ENCODE measurements around the gene CACNA2D4. TPM values are rescaled to one million over a fixed set of nuclear protein-coding genes. Genes with fewer than 3 reads are reported as not detected.

CACNA2D4 gene
- total RNA-seq, 1 donor: 0.72 TPM

DNA sequence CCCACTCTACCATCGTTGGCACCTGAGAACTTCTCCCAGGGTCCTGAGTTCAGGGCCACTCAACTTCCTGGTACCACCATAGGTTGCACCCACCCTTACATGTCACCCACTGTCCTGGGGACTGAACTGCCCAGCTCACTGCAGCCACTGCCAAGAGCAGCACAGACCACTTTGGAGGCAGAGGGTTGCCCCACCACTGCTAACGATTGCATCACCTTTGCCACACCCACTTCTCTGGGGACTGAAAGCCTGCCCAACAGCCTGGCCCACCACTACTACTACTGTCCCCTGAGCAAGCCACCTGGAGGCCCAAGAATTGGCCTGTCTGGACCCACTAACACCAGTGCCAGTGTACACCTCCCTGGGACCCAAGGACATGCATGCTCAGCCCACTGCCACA lies 27.6 kb downstream of the CACNA2D4 start:
- H3K27ac ChIP-seq (ENCODE audit: low read depth, low read length): no peak overlapping the region
- no peak for TF ChIP-seq CTCF (IDR thresholded peaks at IDR 0.05; ENCODE audit: extremely low read depth, low read depth, low read length)
- peaks cover 30% of the 10 kb centered on the region for H3K27me3 ChIP-seq (ENCODE audit: insufficient read depth, low read length)
- no peak for DNase-seq (ENCODE audit: insufficient read length, low spot score, missing footprints)
- H3K79me2 ChIP-seq (ENCODE audit: insufficient read depth, low read length): no peaks in the 10 kb centered on the region
- H3K4me3 ChIP-seq (ENCODE audit: insufficient read depth, low read length): no peak overlapping the region
- H3K4me1 ChIP-seq (ENCODE audit: insufficient read depth, low read length): no peaks in the 10 kb centered on the region
- H3K4me2 ChIP-seq (ENCODE audit: insufficient read depth, low read length): no peak overlapping the region
- H3K36me3 ChIP-seq (ENCODE audit: insufficient read depth, low read length): no peaks in the 10 kb centered on the region
- H3K9me3 ChIP-seq (ENCODE audit: low read depth, low read length): no peaks in the 10 kb centered on the region
- H2AFZ ChIP-seq (ENCODE audit: low read length): no peak overlapping the region
- no peaks in the 10 kb centered on the region for H4K20me1 ChIP-seq (ENCODE audit: insufficient read depth, low read length)

DNA sequence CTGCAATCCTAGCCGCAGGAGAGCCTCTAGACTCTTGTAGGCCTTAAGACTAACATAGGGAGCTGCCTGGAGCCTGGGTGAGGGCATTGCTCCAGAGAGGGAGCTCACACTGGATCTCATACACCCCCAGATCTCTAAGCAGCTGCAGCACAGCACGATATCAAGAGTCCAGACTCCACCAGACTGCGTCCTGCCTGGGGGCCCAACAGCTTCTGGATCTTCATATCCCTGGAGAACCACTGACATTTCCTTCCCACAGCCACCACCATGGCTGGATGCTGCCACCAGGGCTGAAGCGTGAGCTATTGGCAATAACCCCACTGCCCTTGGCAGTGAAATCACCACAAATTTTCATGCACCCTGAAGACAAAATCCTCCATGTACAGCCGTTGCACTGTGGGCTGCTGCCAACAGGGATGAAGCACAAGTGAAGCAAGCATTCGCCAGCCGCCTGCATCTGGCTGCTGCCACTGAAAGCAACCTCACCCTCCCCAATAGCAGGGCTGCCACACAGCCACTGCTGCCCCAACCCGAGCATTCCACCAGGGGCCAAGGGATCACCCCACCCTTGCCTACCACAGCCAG lies 28.2 kb downstream of the CACNA2D4 start:
- TF ChIP-seq CTCF (IDR thresholded peaks at IDR 0.05; ENCODE audit: extremely low read depth, low read depth, low read length): no peak
- Histone ChIP-seq H3K4me3 (ENCODE audit: insufficient read depth, low read length) (no peak overlapping the region), H3K79me2 (ENCODE audit: insufficient read depth, low read length) (no peaks in the 10 kb centered on the region), H3K36me3 (ENCODE audit: insufficient read depth, low read length) (no peaks in the 10 kb centered on the region), H3K4me2 (ENCODE audit: insufficient read depth, low read length) (no peak overlapping the region), H3K27ac (ENCODE audit: low read depth, low read length) (no peak overlapping the region), H4K20me1 (ENCODE audit: insufficient read depth, low read length) (no peaks in the 10 kb centered on the region), H3K4me1 (ENCODE audit: insufficient read depth, low read length) (no peaks in the 10 kb centered on the region), H3K27me3 (ENCODE audit: insufficient read depth, low read length) (peaks cover 36% of the 10 kb centered on the region), H2AFZ (ENCODE audit: low read length) (no peak overlapping the region), H3K9me3 (ENCODE audit: low read depth, low read length) (no peaks in the 10 kb centered on the region)
- no peak for DNase-seq (ENCODE audit: insufficient read length, low spot score, missing footprints)

GRCh38 chr12:1888923-1889322 lies 29.5 kb downstream of the CACNA2D4 start:
- Histone ChIP-seq H3K36me3 (ENCODE audit: insufficient read depth, low read length) (no peaks in the 10 kb centered on the region), H2AFZ (ENCODE audit: low read length) (no peak overlapping the region), H3K4me2 (ENCODE audit: insufficient read depth, low read length) (no peak overlapping the region), H3K27ac (ENCODE audit: low read depth, low read length) (no peak overlapping the region), H3K79me2 (ENCODE audit: insufficient read depth, low read length) (no peaks in the 10 kb centered on the region), H3K4me3 (ENCODE audit: insufficient read depth, low read length) (no peak overlapping the region), H4K20me1 (ENCODE audit: insufficient read depth, low read length) (no peaks in the 10 kb centered on the region), H3K9me3 (ENCODE audit: low read depth, low read length) (no peaks in the 10 kb centered on the region), H3K27me3 (ENCODE audit: insufficient read depth, low read length) (peaks cover 48% of the 10 kb centered on the region), H3K4me1 (ENCODE audit: insufficient read depth, low read length) (no peaks in the 10 kb centered on the region)
- DNase-seq (ENCODE audit: insufficient read length, low spot score, missing footprints): no peak
- TF ChIP-seq CTCF (IDR thresholded peaks at IDR 0.05; ENCODE audit: extremely low read depth, low read depth, low read length): no peak

DNA sequence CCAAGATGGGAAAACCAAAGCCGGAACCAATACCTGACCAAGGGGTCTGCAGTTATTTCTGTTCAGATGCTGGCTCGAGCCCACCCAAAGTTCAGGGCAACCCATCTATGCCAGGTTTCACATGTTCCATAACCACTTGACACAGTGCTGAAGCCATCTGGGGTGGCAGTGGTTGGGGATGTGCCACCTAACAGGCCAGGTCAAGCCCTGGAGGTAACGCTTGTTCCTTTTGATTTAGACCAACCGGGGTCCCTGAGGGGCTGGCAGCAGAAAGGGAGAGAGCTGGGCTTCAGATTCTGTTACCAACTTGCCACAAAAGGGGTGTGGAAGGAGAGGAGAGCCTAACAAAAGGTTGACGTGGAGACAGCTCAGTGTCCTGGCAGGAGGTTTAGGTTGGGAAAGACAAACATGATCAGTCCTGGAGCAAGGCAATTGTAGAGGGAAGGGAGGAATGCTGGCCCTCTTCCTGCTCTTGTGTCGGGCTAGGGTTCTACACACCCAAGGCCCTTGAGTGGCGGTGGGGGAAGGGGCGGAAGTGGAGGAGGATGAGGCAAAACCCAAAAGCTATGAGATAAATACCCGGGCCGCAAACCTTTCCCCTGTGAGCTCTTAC lies 31.9 kb downstream of the CACNA2D4 start:
- Histone ChIP-seq H3K4me3 (ENCODE audit: insufficient read depth, low read length) (no peak overlapping the region), H3K27ac (ENCODE audit: low read depth, low read length) (no peak overlapping the region), H3K36me3 (ENCODE audit: insufficient read depth, low read length) (no peaks in the 10 kb centered on the region), H3K9me3 (ENCODE audit: low read depth, low read length) (no peaks in the 10 kb centered on the region), H3K27me3 (ENCODE audit: insufficient read depth, low read length) (peaks cover 65% of the 10 kb centered on the region), H3K4me2 (ENCODE audit: insufficient read depth, low read length) (no peak overlapping the region), H4K20me1 (ENCODE audit: insufficient read depth, low read length) (no peaks in the 10 kb centered on the region), H3K79me2 (ENCODE audit: insufficient read depth, low read length) (no peaks in the 10 kb centered on the region), H2AFZ (ENCODE audit: low read length) (no peak overlapping the region), H3K4me1 (ENCODE audit: insufficient read depth, low read length) (no peaks in the 10 kb centered on the region)
- no peak for DNase-seq (ENCODE audit: insufficient read length, low spot score, missing footprints)
- TF ChIP-seq CTCF (IDR thresholded peaks at IDR 0.05; ENCODE audit: extremely low read depth, low read depth, low read length): no peak
